ENCODE data around the gene ARSI.
A peak's percentile ranks its signal among the peaks of the same experiment; 100 is the strongest.

The ARSI gene

GRCh38 chr5:150338546-150338945, 35.8 kb upstream of the ARSI start:
- H3K4me1 ChIP-seq (ENCODE audit: insufficient read depth, poor library complexity, severe bottlenecking) = no peaks in the 10 kb centered on the region
- DNase-seq (ENCODE audit: low spot score) (no peak), ATAC-seq (ENCODE audit: low read depth) (0 out of 3 replicates have a peak, but pooled peaks have one; percentile 21)
- TF ChIP-seq CTCF (IDR thresholded peaks at IDR 0.05; ENCODE audit: poor library complexity, severe bottlenecking) = no peak
- H3K9me3 ChIP-seq (ENCODE audit: severe bottlenecking) = no peaks in the 10 kb centered on the region
- H3K36me3 ChIP-seq (ENCODE audit: low read depth) = no peaks in the 10 kb centered on the region
- H3K27me3 ChIP-seq (ENCODE audit: insufficient read depth, poor library complexity, severe bottlenecking) = no peaks in the 10 kb centered on the region
- no peak overlapping the region for H3K27ac ChIP-seq (ENCODE audit: poor library complexity, severe bottlenecking)
- no peak overlapping the region for H3K4me3 ChIP-seq (ENCODE audit: severe bottlenecking)

DNA sequence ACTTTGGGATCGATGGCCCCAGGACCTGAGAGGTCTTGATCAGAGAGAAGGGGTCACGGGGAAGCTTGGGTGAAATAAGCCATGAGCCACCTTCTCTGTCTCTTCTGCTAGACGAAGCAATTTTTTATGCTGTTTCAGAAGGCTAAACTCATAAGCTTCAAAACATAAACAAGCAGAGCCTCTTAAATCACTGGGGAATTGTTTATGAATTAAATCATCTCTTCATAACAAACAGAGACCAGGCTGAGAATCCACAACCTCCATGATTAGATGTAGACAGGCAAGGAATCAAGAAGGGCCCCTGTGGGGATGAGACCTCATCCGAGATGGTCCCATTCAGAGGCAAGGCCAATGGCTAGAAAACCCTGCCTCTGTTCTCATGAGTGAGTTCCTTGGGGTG, 33.1 kb upstream of the ARSI start:
- no peaks in the 10 kb centered on the region for H3K9me3 ChIP-seq (ENCODE audit: severe bottlenecking)
- no peaks in the 10 kb centered on the region for H3K4me1 ChIP-seq (ENCODE audit: insufficient read depth, poor library complexity, severe bottlenecking)
- ATAC-seq (ENCODE audit: low read depth) (no peak), DNase-seq (ENCODE audit: low spot score) (no peak)
- no peak for TF ChIP-seq CTCF (IDR thresholded peaks at IDR 0.05; ENCODE audit: poor library complexity, severe bottlenecking)
- H3K36me3 ChIP-seq (ENCODE audit: low read depth) = no peaks in the 10 kb centered on the region
- H3K27ac ChIP-seq (ENCODE audit: poor library complexity, severe bottlenecking) = no peak overlapping the region
- no peak overlapping the region for H3K4me3 ChIP-seq (ENCODE audit: severe bottlenecking)
- H3K27me3 ChIP-seq (ENCODE audit: insufficient read depth, poor library complexity, severe bottlenecking) = no peaks in the 10 kb centered on the region

DNA sequence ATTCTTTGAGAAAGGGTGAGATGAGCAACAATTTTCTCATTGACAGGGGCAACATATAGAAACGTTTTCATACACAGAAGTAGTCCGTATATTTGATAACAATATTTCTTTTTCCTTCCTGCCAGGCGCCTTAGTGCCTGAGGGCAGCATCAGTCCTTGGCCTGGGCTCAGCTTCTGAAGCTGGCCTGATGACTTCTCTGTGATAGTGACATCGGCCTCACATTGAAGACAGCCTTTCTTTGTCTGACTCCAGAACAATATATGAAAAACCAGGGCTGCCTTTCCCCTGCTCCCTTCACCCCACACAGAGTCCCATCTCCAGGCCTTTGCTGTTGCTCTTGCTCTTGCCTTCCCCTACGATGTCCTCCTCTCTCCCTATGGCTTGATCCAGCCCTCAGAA, 30.7 kb upstream of the ARSI start:
- DNase-seq (ENCODE audit: low spot score) = no peak

DNA sequence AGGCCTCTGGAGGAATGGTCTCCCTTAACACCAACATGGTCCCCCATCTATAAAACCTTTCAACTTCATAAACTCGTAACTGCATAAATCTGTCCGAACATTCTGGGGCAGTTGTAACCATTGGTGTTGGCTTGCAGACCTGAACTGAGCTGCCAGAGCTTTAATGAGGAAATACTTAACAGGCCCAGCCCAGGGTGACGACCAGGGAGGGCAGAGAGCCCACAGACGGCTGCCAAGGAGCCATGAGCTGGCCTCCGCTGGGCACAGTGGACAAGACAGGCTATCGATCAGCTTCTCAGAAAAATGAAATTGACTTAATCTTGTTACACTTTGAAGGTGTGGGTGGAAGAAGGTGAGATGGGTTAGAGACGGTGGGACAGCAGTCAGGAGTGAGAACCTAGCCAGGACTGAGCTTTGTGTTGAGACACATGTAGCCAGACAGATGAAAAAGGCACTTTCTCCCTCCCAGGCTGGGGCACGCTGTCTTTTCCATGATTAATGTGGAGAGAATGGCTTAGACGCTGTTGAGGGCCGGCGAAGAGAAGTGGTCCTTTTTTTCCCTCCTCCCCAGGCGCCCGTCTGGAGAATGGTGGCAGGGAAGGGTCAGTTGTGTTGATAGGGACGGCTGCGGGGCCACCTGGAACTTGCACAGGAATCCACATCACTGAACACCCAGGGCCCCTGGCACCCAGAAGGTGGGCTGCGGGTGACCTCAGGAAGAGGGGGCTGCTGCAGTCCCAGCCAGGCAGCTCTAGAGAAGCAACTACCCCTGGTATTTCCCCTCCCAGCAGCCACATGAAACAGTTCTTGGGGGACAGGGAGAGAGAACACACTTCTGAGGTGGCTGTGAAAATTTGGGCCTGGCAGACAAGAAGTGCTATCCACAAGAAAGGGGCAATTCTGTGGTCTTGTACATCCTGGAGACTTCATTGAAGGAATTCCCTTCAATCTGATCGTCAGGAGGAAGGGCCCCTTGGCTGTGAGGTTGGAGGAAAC, 27.5 kb upstream of the ARSI start:
- no peak overlapping the region for H3K27ac ChIP-seq (ENCODE audit: poor library complexity, severe bottlenecking)
- H3K4me3 ChIP-seq (ENCODE audit: severe bottlenecking) = no peak overlapping the region
- no peaks in the 10 kb centered on the region for H3K27me3 ChIP-seq (ENCODE audit: insufficient read depth, poor library complexity, severe bottlenecking)
- no peak for TF ChIP-seq CTCF (IDR thresholded peaks at IDR 0.05; ENCODE audit: poor library complexity, severe bottlenecking)
- H3K36me3 ChIP-seq (ENCODE audit: low read depth) = no peaks in the 10 kb centered on the region
- no peaks in the 10 kb centered on the region for H3K9me3 ChIP-seq (ENCODE audit: severe bottlenecking)
- ATAC-seq (ENCODE audit: low read depth) = no peak
- no peak for DNase-seq (ENCODE audit: low spot score)
- no peaks in the 10 kb centered on the region for H3K4me1 ChIP-seq (ENCODE audit: insufficient read depth, poor library complexity, severe bottlenecking)

More for the DNA sequence above, 30.7 kb upstream of the ARSI start:
- no peak for TF ChIP-seq CTCF (IDR thresholded peaks at IDR 0.05; ENCODE audit: poor library complexity, severe bottlenecking)
- Histone ChIP-seq H3K4me3 (ENCODE audit: severe bottlenecking) (no peak overlapping the region), H3K36me3 (ENCODE audit: low read depth) (no peaks in the 10 kb centered on the region), H3K27ac (ENCODE audit: poor library complexity, severe bottlenecking) (no peak overlapping the region), H3K4me1 (ENCODE audit: insufficient read depth, poor library complexity, severe bottlenecking) (no peaks in the 10 kb centered on the region), H3K9me3 (ENCODE audit: severe bottlenecking) (no peaks in the 10 kb centered on the region), H3K27me3 (ENCODE audit: insufficient read depth, poor library complexity, severe bottlenecking) (no peaks in the 10 kb centered on the region)
- ATAC-seq (ENCODE audit: low read depth) = no peak

- Histone ChIP-seq H3K36me3 (ENCODE audit: low read depth) (no peaks in the 10 kb centered on the region), H3K27me3 (ENCODE audit: insufficient read depth, poor library complexity, severe bottlenecking) (no peaks in the 10 kb centered on the region), H3K4me1 (ENCODE audit: insufficient read depth, poor library complexity, severe bottlenecking) (no peaks in the 10 kb centered on the region), H3K4me3 (ENCODE audit: severe bottlenecking) (no peak overlapping the region), H3K9me3 (ENCODE audit: severe bottlenecking) (no peaks in the 10 kb centered on the region), H3K27ac (ENCODE audit: poor library complexity, severe bottlenecking) (no peak overlapping the region)
- ATAC-seq (ENCODE audit: low read depth) (no peak), DNase-seq (ENCODE audit: low spot score) (no peak)
- no peak for TF ChIP-seq CTCF (IDR thresholded peaks at IDR 0.05; ENCODE audit: poor library complexity, severe bottlenecking)
Measured at GRCh38 chr5:150329038-150329437, 26.3 kb upstream of the ARSI start.
